Posterior vena cava (tissue), 2 donors: ENCODE measurements around the gene RNF130. TPM values are rescaled to one million over a fixed set of nuclear protein-coding genes. Genes with fewer than 3 reads are reported as not detected.

Experiments used
- DNase-seq: peaks from one replicate; pipeline ENCODE4 v3.0.0-alpha.2; 2020; ENCODE audit warnings: low spot score
- intact Hi-C, 2 donors: fragments of 100-400 bp; cut with DNase I; formaldehyde crosslinking; loops; one replicate each; pipeline versions ENCODE4 v1.14.1 to v1.14.2; 2022 to 2023
- total RNA-seq, 2 donors: library from RNA; stranded (reverse); fragmentation: NEBNext Ultra II Directional; extraction: Animal tissue kit (Norgen Biotek cat#: 25700); gene quantifications; one replicate each; pipeline ENCODE4 v1.2.1, GENCODE V29; 2021
- donor health status: DM: yes; HTN: yes; CAD: no.
- donor health status: DM: yes; HTN: yes; CAD: no.

Gene RNF130
- total RNA-seq, 2 donors from 2014 or later = 66.6 to 80.3 TPM

DNA sequence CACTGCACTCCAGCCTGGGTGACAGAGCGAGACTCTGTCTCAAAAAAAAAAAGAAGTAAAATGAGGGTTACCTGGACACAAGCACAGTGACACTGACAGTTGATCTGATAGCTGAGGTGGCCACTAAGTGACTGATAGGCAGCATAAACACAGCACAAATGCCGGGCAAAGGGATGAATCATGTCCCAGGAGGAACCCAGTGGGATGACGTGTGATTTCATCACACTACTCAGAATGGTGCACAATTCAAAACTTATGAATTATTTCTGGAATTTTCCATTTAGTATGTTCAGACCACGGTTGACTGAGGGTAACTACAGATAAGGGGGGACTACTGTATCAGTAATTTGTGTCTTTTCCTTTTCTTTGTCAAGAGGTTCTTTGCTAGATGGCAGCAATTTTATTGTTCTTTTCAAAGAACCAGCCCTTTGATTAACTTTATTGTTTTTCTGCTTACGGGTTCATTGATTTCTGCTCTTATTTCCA is 34.3 kb upstream of the RNF130 start:
- intact Hi-C loops = no loop called here
- no peak for DNase-seq

GRCh38 chr5:180104168-180104530 is 32.6 kb upstream of the RNF130 start:
- no peak for DNase-seq
- intact Hi-C loops = no loop called here

- no peak for DNase-seq
- intact Hi-C loops = no loop called here
These were observed 32.1 kb upstream of the RNF130 start for GRCh38 chr5:180103487-180104167.

DNA sequence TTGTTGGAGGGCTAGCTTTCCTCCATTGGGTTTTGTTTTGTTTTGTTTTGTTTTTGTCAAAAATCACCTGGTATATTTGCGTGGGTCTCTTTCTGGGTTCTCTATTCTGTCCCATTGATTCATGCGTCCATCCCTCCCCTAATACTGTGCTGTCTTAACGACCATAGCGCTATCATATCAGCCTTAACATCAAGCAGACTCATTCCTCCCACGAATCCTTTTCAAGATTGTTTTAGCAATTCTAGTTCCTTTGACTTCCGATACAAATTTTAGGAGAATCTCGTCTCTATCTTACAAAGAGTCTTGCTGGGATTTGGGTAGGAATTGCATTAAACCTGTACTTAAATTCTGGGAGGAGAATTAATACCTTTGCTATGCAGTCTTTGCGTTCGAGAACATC is 31.1 kb upstream of the RNF130 start:
- intact Hi-C loops = no loop called here
- no peak for DNase-seq

DNA sequence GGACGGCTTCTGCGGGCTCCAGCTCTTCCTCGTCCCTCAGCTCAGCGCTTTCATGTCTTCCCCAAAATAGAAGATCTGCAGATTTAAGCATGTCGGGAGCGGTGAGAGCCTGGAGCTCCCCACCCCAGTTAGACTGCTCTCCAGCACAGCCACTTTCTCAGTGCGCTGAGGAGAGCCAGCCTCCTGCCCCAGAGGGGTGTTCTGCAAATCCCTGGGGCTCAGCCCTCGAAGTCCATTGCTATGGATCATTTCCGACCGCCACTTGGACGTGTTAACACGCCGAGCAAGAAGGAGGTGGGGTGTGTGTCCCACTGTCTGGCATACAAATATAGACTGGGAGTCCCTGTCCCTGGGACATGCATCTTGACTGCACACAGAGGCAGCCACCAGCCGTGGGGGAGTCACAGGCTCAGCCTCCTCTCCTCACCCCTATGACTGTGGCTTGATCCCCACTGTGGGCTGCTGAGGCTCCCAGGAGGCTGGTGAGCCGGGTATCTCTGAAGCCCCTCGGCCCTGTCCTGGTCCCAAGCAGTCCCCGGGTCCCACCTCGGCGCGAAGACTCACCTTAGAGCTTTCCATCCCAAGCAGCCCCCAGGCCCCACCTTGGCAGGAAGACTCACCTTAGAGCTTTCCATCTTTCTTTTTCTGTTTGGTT is 30.0 kb upstream of the RNF130 start:
- intact Hi-C loops = no loop called here
- peak; percentile 69 for DNase-seq

DNA sequence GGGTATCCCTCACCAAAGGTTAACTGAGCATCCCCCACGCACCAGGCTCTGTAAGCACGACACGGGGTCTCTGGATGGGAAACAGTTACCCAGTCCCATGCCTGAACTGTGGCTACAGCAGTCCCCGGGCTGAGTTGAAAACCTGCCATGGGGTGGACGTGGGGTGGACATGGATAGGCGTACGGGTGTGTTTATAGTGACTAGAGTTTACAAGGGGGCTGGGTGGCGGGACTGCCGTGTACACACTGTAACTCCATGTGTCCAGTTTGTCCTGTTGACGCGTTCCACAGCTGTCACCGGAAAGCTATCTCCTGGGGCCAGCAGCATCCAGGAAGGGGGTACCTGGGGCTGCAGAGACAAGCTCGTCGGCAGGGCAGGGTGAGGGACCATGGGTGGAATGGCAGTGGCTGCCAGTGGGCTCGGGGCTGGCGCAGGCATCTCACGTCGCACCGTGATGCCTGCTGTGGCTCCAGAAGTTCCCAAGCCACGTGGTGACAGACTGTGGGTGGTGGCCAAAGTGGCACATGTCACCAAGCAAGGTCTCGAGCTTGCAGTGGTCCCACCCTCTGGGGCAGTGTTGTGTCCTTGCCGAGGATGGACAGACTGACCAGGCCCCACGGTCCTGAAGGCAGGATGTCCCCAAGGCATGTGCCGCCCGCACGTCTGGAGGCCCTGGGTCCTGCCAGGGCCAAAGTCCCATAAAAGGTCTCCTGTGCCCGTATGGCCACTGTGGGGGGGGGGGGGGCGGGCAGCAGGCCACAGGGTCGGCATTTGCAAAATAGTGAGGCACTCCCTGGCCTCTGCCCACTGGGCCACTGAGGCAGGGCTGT is 29.3 kb upstream of the RNF130 start:
- DNase-seq = no peak
- intact Hi-C loops = no loop called here

DNA sequence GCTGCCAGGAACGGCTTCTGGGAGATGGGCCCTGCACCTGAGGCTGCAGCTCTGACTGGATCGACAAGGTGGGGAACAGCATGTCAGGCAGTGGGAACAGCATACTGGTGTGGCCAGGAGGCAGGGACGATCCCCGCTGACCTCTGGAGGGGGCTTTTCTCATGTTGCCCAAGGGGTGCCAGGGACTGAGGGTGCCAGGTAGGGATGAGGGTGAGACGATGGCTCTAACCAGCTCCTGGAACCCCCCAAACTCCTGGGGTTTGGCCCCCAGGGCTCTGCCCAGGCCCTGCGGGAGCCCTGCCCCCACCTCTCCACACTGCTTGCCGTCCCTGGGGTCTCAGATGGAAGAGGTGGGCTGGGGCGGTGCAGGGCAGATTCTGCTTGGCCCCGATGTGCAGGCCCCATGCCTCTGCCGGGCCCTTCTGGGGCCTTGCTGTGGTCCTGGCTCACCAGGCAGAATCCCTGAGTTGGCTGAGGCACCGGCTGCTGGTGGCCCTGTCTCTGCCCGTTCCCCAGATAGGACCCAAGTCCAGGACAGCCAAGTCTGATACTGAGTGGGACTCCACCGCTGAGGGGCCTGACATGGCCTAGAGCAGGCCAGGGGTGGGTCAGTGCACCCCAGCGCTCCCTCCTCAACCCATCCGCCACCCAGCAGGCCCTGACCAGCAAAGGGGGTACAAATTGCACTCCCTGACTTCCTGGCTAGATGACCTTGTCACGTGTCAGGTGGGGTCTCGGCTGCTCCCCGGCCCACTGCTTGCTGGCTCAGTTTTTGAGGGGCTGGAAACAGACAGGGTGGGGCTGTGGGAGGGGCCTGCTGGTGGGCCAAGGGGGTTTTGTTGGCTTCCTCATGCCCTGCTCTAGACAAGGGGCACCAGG is 28.4 kb upstream of the RNF130 start:
- DNase-seq = peak; percentile 67

DNA sequence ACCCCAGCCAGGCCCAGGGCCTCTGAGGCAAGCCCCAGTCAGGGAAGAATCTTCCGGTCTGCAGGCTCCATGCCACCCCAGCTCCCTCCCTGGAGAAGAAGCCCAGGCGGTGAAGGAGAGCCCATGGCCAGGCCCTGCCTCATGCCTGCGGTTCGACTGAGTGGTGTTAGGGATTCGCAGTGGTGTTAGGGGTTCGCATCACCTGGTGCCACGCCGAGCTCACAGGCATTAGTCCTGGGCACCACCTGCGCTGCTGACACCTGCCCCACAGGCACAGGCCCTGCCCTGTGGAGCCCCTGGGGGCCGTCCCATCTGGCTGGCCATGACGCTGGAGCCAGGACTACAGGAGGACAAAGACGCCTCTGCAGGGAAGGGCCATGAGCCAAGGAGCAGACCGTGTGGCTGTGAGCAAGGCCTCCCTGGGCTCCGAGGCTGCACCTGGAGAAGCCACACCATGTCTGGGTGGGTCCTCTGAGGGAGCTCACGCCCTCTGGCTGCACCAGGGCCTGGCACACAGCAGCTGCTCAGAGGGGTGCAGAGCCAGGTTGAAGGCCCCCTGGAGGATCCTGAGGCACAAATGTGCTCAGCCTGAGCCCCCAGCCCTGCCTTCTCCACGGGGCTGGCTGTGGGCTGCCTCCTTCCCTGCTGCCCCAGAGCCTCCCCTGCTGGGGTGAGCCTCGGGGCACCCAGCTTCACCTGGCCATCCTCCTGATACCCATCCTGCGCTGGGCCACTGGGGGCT is 27.6 kb upstream of the RNF130 start:
- intact Hi-C loops = no loop called here
- peak; percentile 62 for DNase-seq

More for the DNA sequence above, 28.4 kb upstream of the RNF130 start:
- intact Hi-C loops = no loop called here

- intact Hi-C loops = no loop called here
- DNase-seq = peak; percentile 68
These were observed 27.0 kb upstream of the RNF130 start for GRCh38 chr5:180098526-180098925.

DNA sequence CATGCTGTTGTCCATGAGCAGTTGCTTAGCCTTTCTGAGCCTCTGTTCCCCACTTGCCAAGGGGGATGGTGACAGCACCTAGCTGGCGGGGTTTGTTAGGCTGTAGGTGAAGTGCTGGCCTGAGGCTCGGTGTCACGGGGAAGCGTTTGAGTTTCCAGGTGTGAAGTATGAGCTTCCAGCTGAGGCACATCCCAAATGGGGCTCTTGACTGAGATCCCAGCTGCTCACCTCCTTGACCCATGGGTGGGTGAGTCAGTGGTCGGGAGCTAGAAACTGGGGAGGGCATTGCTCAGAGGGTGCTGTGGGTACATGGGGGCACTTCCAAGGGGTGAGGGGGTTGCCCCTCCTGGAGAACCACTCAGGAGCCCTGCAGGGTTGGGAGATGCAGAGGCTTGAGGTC is 26.4 kb upstream of the RNF130 start:
- DNase-seq = peak; percentile 62
- intact Hi-C loops = no loop called here

DNA sequence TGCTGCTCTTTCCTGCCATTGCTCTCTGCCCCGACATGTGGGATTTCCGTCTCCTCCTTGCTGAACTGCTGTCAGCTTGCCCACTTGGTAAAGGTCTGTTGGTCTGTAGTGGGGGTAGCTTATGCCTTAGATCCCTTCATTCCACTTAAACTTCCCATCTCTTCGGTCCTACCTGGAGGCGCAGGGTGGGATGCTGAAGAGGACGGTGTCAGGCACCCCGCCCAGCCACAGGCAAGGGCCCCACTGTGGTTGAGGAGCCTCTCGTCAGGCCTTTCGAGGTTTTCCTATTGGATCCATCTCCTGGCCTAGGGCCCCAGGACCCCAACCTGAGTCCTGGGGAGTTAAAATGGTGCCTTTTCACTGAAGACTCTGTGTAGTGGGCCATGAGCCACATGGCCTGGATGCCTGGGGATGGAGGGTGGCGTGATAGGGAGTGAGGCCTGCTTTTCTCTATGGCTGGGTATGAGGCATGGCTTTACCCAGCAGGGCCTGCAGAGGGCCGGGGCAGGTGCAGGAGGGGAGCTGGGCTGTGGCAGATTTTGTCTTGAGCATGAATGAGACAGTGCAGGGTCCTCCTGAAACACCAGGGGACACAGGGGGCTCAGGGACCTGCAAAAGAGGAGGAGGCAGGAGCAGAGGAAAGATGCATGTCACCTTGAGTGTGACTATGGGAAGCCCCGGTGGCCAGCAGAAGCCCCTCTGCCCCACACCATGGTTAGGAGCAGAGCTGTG is 25.8 kb upstream of the RNF130 start:
- DNase-seq = peak; percentile 52

GRCh38 chr5:180096616-180097015 is 25.1 kb upstream of the RNF130 start:
- intact Hi-C loops = no loop called here
- DNase-seq = peak; percentile 67

More for the DNA sequence above, 25.8 kb upstream of the RNF130 start:
- intact Hi-C loops = no loop called here

DNA sequence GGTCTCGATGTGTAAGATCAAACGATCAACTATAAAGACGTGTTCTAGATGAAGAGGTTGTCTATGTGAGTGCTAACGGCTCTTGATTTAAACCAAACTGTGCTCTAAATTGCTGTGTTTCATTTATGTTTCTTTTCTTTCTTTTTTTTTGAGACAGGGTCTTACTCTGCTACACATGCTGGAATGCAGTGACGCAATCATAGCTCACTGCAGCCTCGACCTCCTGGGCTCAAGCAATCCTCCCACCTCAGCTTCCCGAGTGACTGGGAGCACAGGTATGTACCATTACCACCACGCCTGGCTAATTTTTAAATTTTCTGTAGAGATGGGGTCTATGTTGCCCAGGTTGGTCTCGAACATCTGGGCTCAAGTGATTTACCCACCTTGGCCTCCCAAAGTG is 24.0 kb upstream of the RNF130 start:
- intact Hi-C loops = no loop called here
- DNase-seq = no peak

GRCh38 chr5:180093651-180094382 is 22.3 kb upstream of the RNF130 start:
- peak; percentile 67 for DNase-seq
- intact Hi-C loops = no loop called here

GRCh38 chr5:180093241-180093640 is 21.7 kb upstream of the RNF130 start:
- intact Hi-C loops = no loop called here
- DNase-seq = no peak

- intact Hi-C loops = no loop called here
- peak; percentile 48 for DNase-seq
These were observed 19.4 kb upstream of the RNF130 start for GRCh38 chr5:180090769-180091546.
